ENCODE results near the gene KCNJ5. TPM values are rescaled to one million over a fixed set of nuclear protein-coding genes. Genes with fewer than 3 reads are reported as not detected.

Gene KCNJ5
- total and polyA plus RNA-seq, 2 of the 4 experiments (the other 2 are of a cell fraction) = 0.07 to 0.18 TPM

DNA sequence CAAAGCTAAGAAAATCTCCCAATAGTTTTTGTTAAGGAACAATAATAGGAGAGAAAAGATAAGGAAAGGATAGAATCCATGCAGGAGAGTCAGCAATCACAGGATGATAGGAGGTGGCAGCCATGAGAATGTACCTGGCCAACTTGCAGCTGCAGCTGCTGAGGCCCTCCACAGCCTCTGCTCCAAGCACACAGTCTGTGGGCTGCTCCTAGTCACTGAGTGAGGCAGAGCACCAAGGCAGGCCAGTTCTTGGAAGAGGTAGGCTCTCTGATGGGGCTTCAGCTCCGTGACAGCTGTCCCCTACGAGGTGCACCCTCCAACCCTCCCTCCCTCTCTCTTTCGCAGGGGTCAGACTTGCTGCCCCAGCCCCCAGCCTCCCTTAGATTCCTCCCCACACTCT lies 18.6 kb upstream of the KCNJ5 start:
- Histone ChIP-seq H4K5ac (ENCODE audit: low read depth, low read length) (no peak overlapping the region), H3K9me3 (ENCODE audit: control insufficient read depth, insufficient read depth, low read length) (no peaks in the 10 kb centered on the region), H3K4ac (ENCODE audit: low read depth, low read length) (no peak overlapping the region), H3K14ac (replicated peaks; ENCODE audit: low read depth, low read length) (no peak overlapping the region), H2BK20ac (ENCODE audit: low read depth, low read length) (no peak overlapping the region), H3K36me3 (ENCODE audit: control insufficient read depth, insufficient read depth, low read length) (no peaks in the 10 kb centered on the region), H3K4me3 (ENCODE audit: insufficient read depth, low read depth, low read length) (no peak overlapping the region), H4K20me1 (ENCODE audit: insufficient read depth, low read length) (no peaks in the 10 kb centered on the region), H2BK15ac (ENCODE audit: low read depth, low read length) (no peak overlapping the region), H2AFZ (replicated peaks; ENCODE audit: low read length, poor library complexity) (no peak overlapping the region), H2AK5ac (ENCODE audit: low read depth, low read length) (no peak overlapping the region), H2BK5ac (ENCODE audit: low read depth, low read length, poor library complexity, severe bottlenecking) (no peak overlapping the region), H3K23ac (ENCODE audit: low read depth, low read length) (no peak overlapping the region), H3K9ac (ENCODE audit: low read depth, low read length) (no peak overlapping the region), H3K4me2 (ENCODE audit: low read depth, low read length) (no peak overlapping the region), H2AK9ac (replicated peaks; ENCODE audit: low read depth, low read length, poor library complexity) (no peak overlapping the region), H4K8ac (ENCODE audit: low read depth in 2 of 2, low read length in 2 of 2) (no peak overlapping the region), H3K27me3 (ENCODE audit: control insufficient read depth, insufficient read depth, low read length) (peaks cover 60% of the 10 kb centered on the region), H3K56ac (ENCODE audit: extremely low read depth, insufficient read depth, low read length) (no peak overlapping the region), H3K18ac (ENCODE audit: low read depth, low read length) (no peak overlapping the region), H2BK120ac (ENCODE audit: low read depth, low read length) (no peak overlapping the region), H3K9me1 (ENCODE audit: insufficient read depth, low read length) (no peaks in the 10 kb centered on the region), H3K27ac (ENCODE audit: insufficient read depth, low read length) (no peak overlapping the region), H3K79me1 (ENCODE audit: low read depth in 1 of 2, low read length in 2 of 2) (no peaks in the 10 kb centered on the region), H3K4me1 (ENCODE audit: control insufficient read depth, insufficient read depth, low read length) (no peaks in the 10 kb centered on the region), H4K91ac (ENCODE audit: insufficient read depth, low read depth, low read length) (no peak overlapping the region)
- DNase-seq (no peak), ATAC-seq (ENCODE audit: low read depth) (no peak)
- ChIA-PET CTCF (no interaction called here), POLR2A (ENCODE audit: unreplicated experiment) (no interaction called here)
- TF ChIP-seq MAZ (IDR thresholded peaks at IDR 0.05; ENCODE audit: borderline replicate concordance, low read depth, low read length) (no peak), CHD1 (IDR thresholded peaks at IDR 0.05; ENCODE audit: low read depth, low read length) (no peak), FOS (IDR thresholded peaks at IDR 0.05; ENCODE audit: low read depth, low read length) (no peak), NFE2L2 (IDR thresholded peaks at IDR 0.05; ENCODE audit: low read depth, low read length) (no peak), RFX5 (IDR thresholded peaks at IDR 0.05; ENCODE audit: low read depth, low read length) (no peak), MAFK (IDR thresholded peaks at IDR 0.05; ENCODE audit: low read depth, low read length) (no peak), SMC3 (IDR thresholded peaks at IDR 0.05; ENCODE audit: low read depth, low read length) (no peak), POLR2A (IDR thresholded peaks at IDR 0.05; ENCODE audit: low read depth, low read length) (no peak)
- TF ChIP-seq, protein P1, sequence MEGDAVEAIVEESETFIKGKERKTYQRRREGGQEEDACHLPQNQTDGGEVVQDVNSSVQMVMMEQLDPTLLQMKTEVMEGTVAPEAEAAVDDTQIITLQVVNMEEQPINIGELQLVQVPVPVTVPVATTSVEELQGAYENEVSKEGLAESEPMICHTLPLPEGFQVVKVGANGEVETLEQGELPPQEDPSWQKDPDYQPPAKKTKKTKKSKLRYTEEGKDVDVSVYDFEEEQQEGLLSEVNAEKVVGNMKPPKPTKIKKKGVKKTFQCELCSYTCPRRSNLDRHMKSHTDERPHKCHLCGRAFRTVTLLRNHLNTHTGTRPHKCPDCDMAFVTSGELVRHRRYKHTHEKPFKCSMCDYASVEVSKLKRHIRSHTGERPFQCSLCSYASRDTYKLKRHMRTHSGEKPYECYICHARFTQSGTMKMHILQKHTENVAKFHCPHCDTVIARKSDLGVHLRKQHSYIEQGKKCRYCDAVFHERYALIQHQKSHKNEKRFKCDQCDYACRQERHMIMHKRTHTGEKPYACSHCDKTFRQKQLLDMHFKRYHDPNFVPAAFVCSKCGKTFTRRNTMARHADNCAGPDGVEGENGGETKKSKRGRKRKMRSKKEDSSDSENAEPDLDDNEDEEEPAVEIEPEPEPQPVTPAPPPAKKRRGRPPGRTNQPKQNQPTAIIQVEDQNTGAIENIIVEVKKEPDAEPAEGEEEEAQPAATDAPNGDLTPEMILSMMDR (conservative IDR thresholded peaks at IDR 0.05; ENCODE audit: low read depth, low read length) = no peak
- TF ChIP-seq, protein P2, sequence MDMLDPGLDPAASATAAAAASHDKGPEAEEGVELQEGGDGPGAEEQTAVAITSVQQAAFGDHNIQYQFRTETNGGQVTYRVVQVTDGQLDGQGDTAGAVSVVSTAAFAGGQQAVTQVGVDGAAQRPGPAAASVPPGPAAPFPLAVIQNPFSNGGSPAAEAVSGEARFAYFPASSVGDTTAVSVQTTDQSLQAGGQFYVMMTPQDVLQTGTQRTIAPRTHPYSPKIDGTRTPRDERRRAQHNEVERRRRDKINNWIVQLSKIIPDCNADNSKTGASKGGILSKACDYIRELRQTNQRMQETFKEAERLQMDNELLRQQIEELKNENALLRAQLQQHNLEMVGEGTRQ (IDR thresholded peaks at IDR 0.05; ENCODE audit: low read depth, low read length) = no peak
- TF ChIP-seq, protein P3, sequence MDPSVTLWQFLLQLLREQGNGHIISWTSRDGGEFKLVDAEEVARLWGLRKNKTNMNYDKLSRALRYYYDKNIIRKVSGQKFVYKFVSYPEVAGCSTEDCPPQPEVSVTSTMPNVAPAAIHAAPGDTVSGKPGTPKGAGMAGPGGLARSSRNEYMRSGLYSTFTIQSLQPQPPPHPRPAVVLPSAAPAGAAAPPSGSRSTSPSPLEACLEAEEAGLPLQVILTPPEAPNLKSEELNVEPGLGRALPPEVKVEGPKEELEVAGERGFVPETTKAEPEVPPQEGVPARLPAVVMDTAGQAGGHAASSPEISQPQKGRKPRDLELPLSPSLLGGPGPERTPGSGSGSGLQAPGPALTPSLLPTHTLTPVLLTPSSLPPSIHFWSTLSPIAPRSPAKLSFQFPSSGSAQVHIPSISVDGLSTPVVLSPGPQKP (IDR thresholded peaks at IDR 0.05; ENCODE audit: borderline replicate concordance, low read depth, low read length) = no peak
- intact Hi-C loops (cut with micrococcal nuclease) = no loop called here
- in situ Hi-C loops (cut with MboI; ENCODE audit: low sequenced_read_pairs) = no loop called here
- no CpG with 5 or more reads among the region's 3 CpGs for WGBS, 2 experiments (ENCODE audit: extremely low coverage in 2 of 2, insufficient read length in 1 of 2)
- dilution Hi-C loops (cut with HindIII; ENCODE audit: low sequenced_read_pairs, unreplicated experiment) = no loop called here
- no TSS peak for BruUV-seq (replicated peaks)
